NCI-H1436 (cell line): Measurements from ENCODE around the gene HOXD8.
A peak's percentile ranks its signal among the peaks of the same experiment; 100 is the strongest.

Experiments used
- DNase-seq: peaks from one replicate; lab custom pipeline; 2025; lab: John Stamatoyannopoulos, UW

Gene HOXD8

GRCh38 chr2:176147800-176148496, 18.4 kb downstream of the HOXD8 start:
- DNase-seq: no peak

- no peak for DNase-seq
These were observed 19.4 kb downstream of the HOXD8 start for GRCh38 chr2:176148751-176149421.

GRCh38 chr2:176149481-176149938, 20.0 kb downstream of the HOXD8 start:
- no peak for DNase-seq

- DNase-seq: no peak
These were observed 20.6 kb downstream of the HOXD8 start for GRCh38 chr2:176149939-176150583.

- DNase-seq: no peak
These were observed 21.3 kb downstream of the HOXD8 start for GRCh38 chr2:176150584-176151441.

- no peak for DNase-seq
These were observed 22.2 kb downstream of the HOXD8 start, which contains the start of gene HOXD4 for GRCh38 chr2:176151442-176152287. Gene HOXD4 (plus strand): TSS chr2:176151550. CDS start chr2:176151634, 84 bp downstream.

- DNase-seq: no peak
These were observed 23.1 kb downstream of the HOXD8 start for GRCh38 chr2:176152350-176153181.

- no peak for DNase-seq
These were observed 25.2 kb downstream of the HOXD8 start for GRCh38 chr2:176154576-176155252.

- no peak for DNase-seq
These were observed 26.0 kb downstream of the HOXD8 start for GRCh38 chr2:176155356-176156044.

GRCh38 chr2:176156301-176156806, 26.8 kb downstream of the HOXD8 start:
- DNase-seq: no peak

- DNase-seq: no peak
These were observed 27.4 kb downstream of the HOXD8 start, which contains the start of gene HOXD3 for GRCh38 chr2:176156807-176157498. Gene HOXD3 (plus strand): TSS chr2:176157307. CDS start chr2:176169115, 11,808 bp downstream.

GRCh38 chr2:176157499-176158185, 28.1 kb downstream of the HOXD8 start:
- DNase-seq: peak; percentile 39

GRCh38 chr2:176158186-176158591, 28.7 kb downstream of the HOXD8 start:
- DNase-seq: no peak

- no peak for DNase-seq
These were observed 29.6 kb downstream of the HOXD8 start for GRCh38 chr2:176158855-176159662.

GRCh38 chr2:176159663-176160250, 30.3 kb downstream of the HOXD8 start:
- DNase-seq: no peak
